Loucy (cell line): ENCODE measurements around the gene GNG13.

Experiments
- H2AFZ ChIP-seq: fragments of 200-600 bp; sonication (generic); 2 replicates; pipeline ENCODE4 v1.6.0; 2016; ENCODE audit warnings: antibody characterized with exemption, mild to moderate bottlenecking, low read length, moderate library complexity
- H3F3A ChIP-seq: fragments of 200-600 bp; 2 replicates; pipeline ENCODE4 v1.6.0; 2016; ENCODE audit warnings: antibody characterized with exemption, low read depth, mild to moderate bottlenecking
- H3K27me3 ChIP-seq: fragments of 200-600 bp; sonication (generic); 2 replicates; pipeline ENCODE4 v1.6.1; 2014; ENCODE audit warnings: low read length, mild to moderate bottlenecking; ENCODE audit not compliant: insufficient read depth, poor library complexity, severe bottlenecking
- H3K36me3 ChIP-seq: fragments of 200-600 bp; sonication (generic); 2 replicates; pipeline ENCODE4 v1.6.1; 2016; ENCODE audit warnings: low read length; ENCODE audit not compliant: insufficient read depth
- H3K4me1 ChIP-seq: fragments of 200-600 bp; sonication (generic); 2 replicates; pipeline ENCODE4 v1.5.1; 2014; ENCODE audit warnings: low read length, mild to moderate bottlenecking; ENCODE audit not compliant: insufficient read depth, poor library complexity, severe bottlenecking
- H3K4me2 ChIP-seq: fragments of 200-600 bp; sonication (generic); 2 replicates; pipeline ENCODE4 v1.6.0; 2014; ENCODE audit warnings: antibody characterized with exemption, low read length, low read depth, mild to moderate bottlenecking; ENCODE audit not compliant: poor library complexity, severe bottlenecking
- H3K4me3 ChIP-seq: fragments of 200-600 bp; sonication (generic); 2 replicates; pipeline ENCODE4 v1.5.1; 2014; ENCODE audit warnings: low read length, mild to moderate bottlenecking, mixed read lengths; ENCODE audit not compliant: poor library complexity, severe bottlenecking
- H3K79me2 ChIP-seq: fragments of 200-600 bp; sonication (generic); 2 replicates; pipeline ENCODE4 v1.6.1; 2014; ENCODE audit warnings: low read length; ENCODE audit not compliant: insufficient read depth
- H3K9ac ChIP-seq: fragments of 200-600 bp; sonication (generic); 2 replicates; pipeline ENCODE4 v1.6.0; 2014; ENCODE audit warnings: mild to moderate bottlenecking, low read depth, low read length, moderate library complexity; ENCODE audit not compliant: poor library complexity, severe bottlenecking
- H3K9me2 ChIP-seq: fragments of 200-600 bp; sonication (generic); replicated peaks from 2 replicates; pipeline ENCODE4 v1.6.1; 2016; ENCODE audit warnings: low read depth, low read length, mixed read lengths
- H3K9me3 ChIP-seq: fragments of 200-600 bp; sonication (generic); 2 replicates; pipeline ENCODE4 v1.6.1; 2014; ENCODE audit warnings: mild to moderate bottlenecking, antibody characterized with exemption, low read length, low read depth; ENCODE audit not compliant: insufficient read depth
- H4K20me1 ChIP-seq: fragments of 200-600 bp; sonication (generic); 2 replicates; pipeline ENCODE4 v1.6.0; 2014; ENCODE audit warnings: antibody characterized with exemption, low read length, mild to moderate bottlenecking; ENCODE audit not compliant: insufficient read depth, poor library complexity, severe bottlenecking
- CTCF ChIP-seq: fragments of 200-600 bp; sonication (generic); conservative IDR thresholded peaks from 2 replicates; pipeline ENCODE4 v1.5.1; 2014; ENCODE audit warnings: mild to moderate bottlenecking, antibody characterized with exemption, low read length
- EZH2phosphoT487 ChIP-seq: fragments of 200-600 bp; IDR thresholded peaks from 2 replicates; pipeline ENCODE4 v1.6.1; 2018; ENCODE audit warnings: antibody characterized with exemption, mild to moderate bottlenecking, moderate library complexity, borderline replicate concordance

Gene GNG13

DNA sequence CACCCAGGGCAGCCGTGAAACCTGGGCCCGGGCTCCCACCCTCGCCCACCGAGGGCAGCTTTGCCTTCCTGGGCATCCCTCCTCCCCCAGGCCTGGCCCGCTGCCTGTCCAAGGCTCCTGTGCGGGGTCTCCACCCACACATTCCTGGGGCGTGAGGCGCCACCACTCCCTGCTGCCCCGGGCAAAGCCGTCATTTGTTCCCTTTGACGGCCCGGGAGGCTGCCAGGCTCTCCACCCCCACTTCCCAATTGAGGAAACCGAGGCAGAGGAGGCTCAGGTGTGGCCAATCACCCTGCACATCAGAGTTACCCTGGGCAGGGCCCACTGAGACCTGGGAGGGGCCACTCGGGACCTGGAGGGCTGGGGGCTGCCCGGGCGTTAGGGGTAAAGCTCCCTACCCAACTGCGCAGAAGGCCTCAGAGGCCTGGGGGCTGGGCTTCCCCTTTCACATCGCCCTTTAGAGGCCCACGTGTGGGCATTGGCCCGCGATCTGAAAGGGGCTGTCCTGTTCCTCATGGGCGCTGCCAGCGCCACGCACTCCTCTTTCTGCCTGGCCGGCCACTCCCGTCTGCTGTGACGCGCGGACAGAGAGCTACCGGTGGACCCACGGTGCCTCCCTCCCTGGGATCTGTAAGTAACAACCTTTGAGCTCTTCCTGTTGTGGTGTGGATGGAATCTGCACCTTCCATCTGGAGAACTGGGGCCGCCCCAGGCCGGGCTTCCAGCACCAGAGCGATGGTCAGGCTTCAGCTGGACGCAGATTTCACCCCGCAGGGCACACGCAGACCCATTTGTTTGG, 39.8 kb downstream of the GNG13 start, which contains the start of gene MSLN:
Gene MSLN (plus strand): TSS at position 190 of the 799 bp plus-strand sequence. CDS start 1,947 bp downstream, outside the sequence.
- no peaks in the 10 kb centered on the region for H3K27me3 ChIP-seq
- no peaks in the 10 kb centered on the region for H3K36me3 ChIP-seq
- no peak within 1 kb of the TSS for H3K9ac ChIP-seq
- no peak within 1 kb of the TSS for H3K4me3 ChIP-seq
- H3K79me2 ChIP-seq: no peaks in the 10 kb centered on the region
- no peaks in the 10 kb centered on the region for H3K9me3 ChIP-seq
- no peak within 1 kb of the TSS for H3K4me2 ChIP-seq
- no peak within 1 kb of the TSS for H2AFZ ChIP-seq
- no peaks in the 10 kb centered on the region for H3K4me1 ChIP-seq
- H3F3A ChIP-seq: no peaks in the 10 kb centered on the region
- H3K9me2 ChIP-seq: no peaks in the 10 kb centered on the region
- H4K20me1 ChIP-seq: no peaks in the 10 kb centered on the region
- no peak for TF ChIP-seq EZH2phosphoT487
- no peak for TF ChIP-seq CTCF

DNA sequence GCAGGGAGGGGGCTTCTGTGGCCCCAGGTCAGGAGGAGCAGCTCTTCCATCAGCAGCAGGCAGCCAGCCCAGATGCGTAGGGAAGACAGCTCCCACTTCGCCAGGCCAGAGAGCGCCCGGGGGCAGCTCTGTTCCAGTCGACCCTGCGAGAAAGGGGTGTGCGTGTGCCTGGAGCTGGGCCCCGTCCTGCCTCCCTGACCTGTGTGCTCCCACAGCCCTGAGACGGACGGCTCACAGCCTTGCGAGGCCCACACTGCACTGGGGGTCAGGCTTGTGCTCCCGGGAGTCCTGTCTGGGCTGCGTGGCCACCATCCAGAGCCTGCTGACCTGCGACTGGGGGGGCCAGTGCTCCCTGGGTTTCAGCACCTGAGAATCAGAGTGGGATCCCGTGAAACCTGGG, 40.5 kb downstream of the GNG13 start:
- no peaks in the 10 kb centered on the region for H3K36me3 ChIP-seq
- no peak for TF ChIP-seq EZH2phosphoT487
- TF ChIP-seq CTCF: no peak
- H3K4me2 ChIP-seq: no peak overlapping the region
- H3K4me1 ChIP-seq: no peaks in the 10 kb centered on the region
- no peaks in the 10 kb centered on the region for H3K9me3 ChIP-seq
- H3K9ac ChIP-seq: no peak overlapping the region
- no peaks in the 10 kb centered on the region for H3K27me3 ChIP-seq
- no peak overlapping the region for H3K4me3 ChIP-seq
- H2AFZ ChIP-seq: no peak overlapping the region
- H3F3A ChIP-seq: no peaks in the 10 kb centered on the region
- H4K20me1 ChIP-seq: no peaks in the 10 kb centered on the region
- no peaks in the 10 kb centered on the region for H3K9me2 ChIP-seq
- no peaks in the 10 kb centered on the region for H3K79me2 ChIP-seq

- H3K4me1 ChIP-seq: no peaks in the 10 kb centered on the region
- H3K9ac ChIP-seq: no peak overlapping the region
- no peak for TF ChIP-seq CTCF
Observed at GRCh38 chr16:759110-759910, 41.2 kb downstream of the GNG13 start.

More at GRCh38 chr16:759110-759910, 41.2 kb downstream of the GNG13 start:
- Histone ChIP-seq H3K36me3 (no peaks in the 10 kb centered on the region), H4K20me1 (no peaks in the 10 kb centered on the region), H3K4me2 (no peak overlapping the region), H3F3A (no peaks in the 10 kb centered on the region), H3K79me2 (no peaks in the 10 kb centered on the region), H3K9me2 (no peaks in the 10 kb centered on the region), H2AFZ (no peak overlapping the region), H3K4me3 (no peak overlapping the region), H3K27me3 (no peaks in the 10 kb centered on the region), H3K9me3 (no peaks in the 10 kb centered on the region)
